ENCODE measurements around the gene EML6.

EML6 gene

GRCh38 chr2:54954705-54955357, 231.4 kb downstream of the EML6 start:
- Mint-ChIP-seq H3K36me3 (ENCODE audit: low read depth) (no peaks in the 10 kb centered on the region), H3K4me3 (no peak overlapping the region), H3K27ac (no peak overlapping the region), H3K4me1 (peaks cover 48% of the 10 kb centered on the region), H3K9me3 (no peaks in the 10 kb centered on the region), H3K27me3 (ENCODE audit: low read depth, poor library complexity) (peaks cover 5% of the 10 kb centered on the region)
- no peak for TF ChIP-seq CTCF (IDR thresholded peaks at IDR 0.05)
- DNase-seq = no peak

DNA sequence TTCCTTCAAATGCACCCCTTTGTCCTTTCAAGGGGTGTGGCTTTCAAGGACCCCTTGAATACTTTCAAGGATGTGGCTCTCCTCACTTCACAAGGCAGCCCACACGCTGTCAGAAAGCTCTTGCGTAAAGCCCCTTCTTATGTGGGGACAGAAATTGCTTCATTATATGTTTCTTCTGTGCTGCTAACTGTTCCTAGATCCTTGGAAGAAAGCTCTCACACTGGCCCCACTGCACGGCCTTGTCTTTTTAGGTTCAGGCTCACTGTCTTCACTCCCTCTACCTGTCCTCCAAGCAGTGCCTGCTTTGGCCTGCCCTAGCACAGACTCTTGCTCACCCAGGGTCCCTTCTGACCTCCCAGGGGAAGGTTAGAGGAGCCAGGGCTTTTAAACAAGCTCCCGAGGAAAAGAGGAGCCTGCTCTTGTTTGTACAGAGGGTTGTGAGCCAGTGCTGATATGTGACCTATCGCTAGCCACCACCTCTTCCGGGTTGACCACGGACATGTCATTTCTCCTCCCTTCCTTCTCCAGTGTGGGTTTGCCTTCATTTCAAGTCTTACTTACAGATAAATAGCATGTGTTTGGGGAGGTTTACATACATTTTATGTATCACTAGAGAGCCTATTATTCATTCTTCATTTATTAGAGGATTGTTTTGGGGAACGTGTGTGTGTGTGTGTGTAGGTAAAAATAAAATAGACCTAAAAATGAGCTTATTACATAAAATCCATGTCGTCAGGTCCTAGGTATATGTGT, 232.1 kb downstream of the EML6 start:
- Mint-ChIP-seq H3K4me3 (no peak overlapping the region), H3K4me1 (peaks cover 50% of the 10 kb centered on the region), H3K9me3 (no peaks in the 10 kb centered on the region), H3K27ac (no peak overlapping the region), H3K36me3 (ENCODE audit: low read depth) (peaks cover 2% of the 10 kb centered on the region), H3K27me3 (ENCODE audit: low read depth, poor library complexity) (peaks cover 4% of the 10 kb centered on the region)
- no peak for TF ChIP-seq CTCF (IDR thresholded peaks at IDR 0.05)
- no peak for DNase-seq

GRCh38 chr2:54956111-54956627, 232.7 kb downstream of the EML6 start:
- H3K4me1 Mint-ChIP-seq = peaks cover 46% of the 10 kb centered on the region
- DNase-seq = no peak
- peaks cover 4% of the 10 kb centered on the region for H3K27me3 Mint-ChIP-seq (ENCODE audit: low read depth, poor library complexity)
- no peak overlapping the region for H3K27ac Mint-ChIP-seq
- H3K9me3 Mint-ChIP-seq = no peaks in the 10 kb centered on the region
- TF ChIP-seq CTCF (IDR thresholded peaks at IDR 0.05) = no peak
- H3K4me3 Mint-ChIP-seq = no peak overlapping the region
- H3K36me3 Mint-ChIP-seq (ENCODE audit: low read depth) = peaks cover 8% of the 10 kb centered on the region

- TF ChIP-seq CTCF (IDR thresholded peaks at IDR 0.05) = no peak
- DNase-seq = no peak
These were observed 234.0 kb downstream of the EML6 start for GRCh38 chr2:54957321-54957999.

DNA sequence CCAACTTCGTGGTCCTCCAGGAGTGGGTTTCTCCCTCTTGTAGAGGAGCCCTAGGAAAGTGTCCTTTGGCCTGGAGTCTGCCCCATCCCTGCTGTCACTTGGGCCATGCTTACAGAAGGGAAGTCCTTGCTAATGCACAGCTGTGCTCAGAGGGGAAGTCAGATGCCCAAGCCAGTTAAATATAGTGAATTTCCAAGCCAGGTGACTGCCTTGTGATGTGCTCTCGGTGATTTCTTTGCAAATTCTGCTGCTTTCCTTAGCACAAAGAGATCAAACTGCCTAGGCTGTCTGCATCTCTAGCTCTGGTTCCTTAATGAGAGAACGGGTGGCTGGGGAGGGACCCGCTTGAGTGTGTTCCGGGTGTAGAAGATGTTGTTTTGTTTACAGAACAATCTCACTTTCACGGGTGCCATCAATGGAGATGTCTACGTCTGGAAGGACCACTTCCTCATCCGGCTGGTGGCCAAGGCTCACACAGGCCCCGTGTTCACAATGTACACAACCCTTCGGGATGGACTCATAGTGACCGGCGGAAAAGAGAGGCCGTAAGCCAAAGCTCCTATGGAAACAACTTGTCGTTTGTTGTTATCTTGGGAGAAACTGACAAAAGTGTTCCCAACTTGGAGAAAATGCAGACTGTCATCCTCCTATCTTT, 235.4 kb downstream of the EML6 start:
- Mint-ChIP-seq H3K4me1 (peaks cover 42% of the 10 kb centered on the region), H3K9me3 (no peaks in the 10 kb centered on the region), H3K27ac (no peak overlapping the region), H3K27me3 (ENCODE audit: low read depth, poor library complexity) (no peaks in the 10 kb centered on the region), H3K36me3 (ENCODE audit: low read depth) (peaks cover 8% of the 10 kb centered on the region), H3K4me3 (no peak overlapping the region)
- DNase-seq = no peak
- no peak for TF ChIP-seq CTCF (IDR thresholded peaks at IDR 0.05)

More at GRCh38 chr2:54957321-54957999, 234.0 kb downstream of the EML6 start:
- peak overlapping the region; percentile 57 for H3K27ac Mint-ChIP-seq
- H3K9me3 Mint-ChIP-seq = no peaks in the 10 kb centered on the region
- peaks cover 43% of the 10 kb centered on the region for H3K4me1 Mint-ChIP-seq
- no peaks in the 10 kb centered on the region for H3K27me3 Mint-ChIP-seq (ENCODE audit: low read depth, poor library complexity)
- H3K4me3 Mint-ChIP-seq = no peak overlapping the region
- H3K36me3 Mint-ChIP-seq (ENCODE audit: low read depth) = peaks cover 8% of the 10 kb centered on the region

Measured in nephron progenitor cell (in vitro differentiated cells).